ENCODE data around the gene ASS1.

Gene ASS1

GRCh38 chr9:130470269-130470668, 25.5 kb downstream of the ASS1 start:
- in situ Hi-C loops (cut with MboI; ENCODE audit: low sequenced_read_pairs), result no loop called here

- in situ Hi-C loops (cut with MboI; ENCODE audit: low sequenced_read_pairs), result no loop called here
These were observed 26.2 kb downstream of the ASS1 start for GRCh38 chr9:130470950-130471349.

GRCh38 chr9:130471411-130472183, 26.8 kb downstream of the ASS1 start:
- in situ Hi-C loops (cut with MboI; ENCODE audit: low sequenced_read_pairs), result no loop called here

- in situ Hi-C loops (cut with MboI; ENCODE audit: low sequenced_read_pairs), result no loop called here
These were observed 27.5 kb downstream of the ASS1 start for GRCh38 chr9:130472184-130472705.

- in situ Hi-C loops (cut with MboI; ENCODE audit: low sequenced_read_pairs), result no loop called here
These were observed 28.2 kb downstream of the ASS1 start for GRCh38 chr9:130473009-130473408.

- in situ Hi-C loops (cut with MboI; ENCODE audit: low sequenced_read_pairs), result no loop called here
These were observed 28.8 kb downstream of the ASS1 start for GRCh38 chr9:130473566-130473965.

GRCh38 chr9:130474106-130474505, 29.3 kb downstream of the ASS1 start:
- in situ Hi-C loops (cut with MboI; ENCODE audit: low sequenced_read_pairs), result no loop called here

- in situ Hi-C loops (cut with MboI; ENCODE audit: low sequenced_read_pairs), result no loop called here
These were observed 31.5 kb downstream of the ASS1 start for GRCh38 chr9:130476151-130476730.

- in situ Hi-C loops (cut with MboI; ENCODE audit: low sequenced_read_pairs), result no loop called here
These were observed 32.8 kb downstream of the ASS1 start for GRCh38 chr9:130477564-130477963.

- in situ Hi-C loops (cut with MboI; ENCODE audit: low sequenced_read_pairs), result no loop called here
These were observed 33.4 kb downstream of the ASS1 start for GRCh38 chr9:130478152-130478551.

GRCh38 chr9:130478736-130479575, 34.2 kb downstream of the ASS1 start:
- in situ Hi-C loops (cut with MboI; ENCODE audit: low sequenced_read_pairs), result no loop called here

GRCh38 chr9:130479587-130479986, 34.8 kb downstream of the ASS1 start:
- in situ Hi-C loops (cut with MboI; ENCODE audit: low sequenced_read_pairs), result no loop called here

- in situ Hi-C loops (cut with MboI; ENCODE audit: low sequenced_read_pairs), result no loop called here
These were observed 35.9 kb downstream of the ASS1 start for GRCh38 chr9:130480673-130481072.

GRCh38 chr9:130482463-130482862, 37.7 kb downstream of the ASS1 start:
- in situ Hi-C loops (cut with MboI; ENCODE audit: low sequenced_read_pairs), result no loop called here

- in situ Hi-C loops (cut with MboI; ENCODE audit: low sequenced_read_pairs), result no loop called here
These were observed 38.7 kb downstream of the ASS1 start for GRCh38 chr9:130483371-130483971.

- in situ Hi-C loops (cut with MboI; ENCODE audit: low sequenced_read_pairs), result no loop called here
These were observed 39.8 kb downstream of the ASS1 start for GRCh38 chr9:130484362-130485072.

- in situ Hi-C loops (cut with MboI; ENCODE audit: low sequenced_read_pairs), result no loop called here
These were observed 41.3 kb downstream of the ASS1 start for GRCh38 chr9:130486103-130486502.

GRCh38 chr9:130487500-130487899, 42.7 kb downstream of the ASS1 start:
- in situ Hi-C loops (cut with MboI; ENCODE audit: low sequenced_read_pairs), result no loop called here

- in situ Hi-C loops (cut with MboI; ENCODE audit: low sequenced_read_pairs), result no loop called here
These were observed 44.0 kb downstream of the ASS1 start for GRCh38 chr9:130488621-130489330.

GRCh38 chr9:130490981-130491380, 46.2 kb downstream of the ASS1 start:
- in situ Hi-C loops (cut with MboI; ENCODE audit: low sequenced_read_pairs), result no loop called here

Data from HL-60/S4 treated with phorbol 12-myristate 13-acetate at 8.2 ng/mL for 4 days and 3 days (cell line).